D721Med (cell line): ENCODE results near the gene RPS6KA4.

Experiments used
- DNase-seq: peaks from one replicate; pipeline ENCODE4 v3.0.0; 2011; ENCODE audit warnings: low spot score; ENCODE audit not compliant: insufficient read length
- FAIRE-seq: peaks from 2 replicates; lab custom pipeline; 2011; peaks lifted over from hg19 to GRCh38; lab: Jason Lieb, UNC
- CTCF ChIP-seq: IDR thresholded peaks from 2 replicates; pipeline ENCODE4 v1.5.1; 2012; ENCODE audit warnings: mild to moderate bottlenecking, control low read depth; ENCODE audit not compliant: insufficient read depth; ENCODE audit errors: missing control alignments

The RPS6KA4 gene

DNA sequence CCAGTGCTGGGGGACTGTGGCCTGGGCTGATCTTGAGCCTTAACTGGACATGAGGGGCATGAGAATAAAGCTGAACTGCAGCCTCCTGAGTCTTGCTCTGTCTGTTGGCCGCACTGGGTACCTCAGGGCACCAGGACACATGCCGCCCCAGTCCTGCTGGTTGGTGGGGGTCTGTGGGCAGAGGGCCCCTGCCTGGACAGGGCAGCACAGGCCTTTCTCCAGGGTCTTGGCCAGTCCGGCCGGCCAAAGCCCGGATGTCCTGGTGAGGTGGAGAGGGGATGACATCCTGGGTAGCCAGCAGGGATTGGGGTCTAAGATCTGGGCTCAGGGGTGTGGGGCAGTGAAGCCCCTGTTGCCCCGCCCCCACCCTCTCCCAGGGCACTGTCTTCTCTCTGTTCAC lies 1.5 kb upstream of the RPS6KA4 start:
- no peak for DNase-seq
- no peak for FAIRE-seq
- no peak for TF ChIP-seq CTCF

GRCh38 chr11:64357904-64358535 lies 942 bp upstream of the RPS6KA4 start:
- no peak for TF ChIP-seq CTCF

GRCh38 chr11:64358536-64358906 lies 441 bp upstream of the RPS6KA4 start:
- no peak for TF ChIP-seq CTCF
- FAIRE-seq: no peak
- no peak for DNase-seq

More at GRCh38 chr11:64357904-64358535, 942 bp upstream of the RPS6KA4 start:
- DNase-seq: no peak
- no peak for FAIRE-seq

DNA sequence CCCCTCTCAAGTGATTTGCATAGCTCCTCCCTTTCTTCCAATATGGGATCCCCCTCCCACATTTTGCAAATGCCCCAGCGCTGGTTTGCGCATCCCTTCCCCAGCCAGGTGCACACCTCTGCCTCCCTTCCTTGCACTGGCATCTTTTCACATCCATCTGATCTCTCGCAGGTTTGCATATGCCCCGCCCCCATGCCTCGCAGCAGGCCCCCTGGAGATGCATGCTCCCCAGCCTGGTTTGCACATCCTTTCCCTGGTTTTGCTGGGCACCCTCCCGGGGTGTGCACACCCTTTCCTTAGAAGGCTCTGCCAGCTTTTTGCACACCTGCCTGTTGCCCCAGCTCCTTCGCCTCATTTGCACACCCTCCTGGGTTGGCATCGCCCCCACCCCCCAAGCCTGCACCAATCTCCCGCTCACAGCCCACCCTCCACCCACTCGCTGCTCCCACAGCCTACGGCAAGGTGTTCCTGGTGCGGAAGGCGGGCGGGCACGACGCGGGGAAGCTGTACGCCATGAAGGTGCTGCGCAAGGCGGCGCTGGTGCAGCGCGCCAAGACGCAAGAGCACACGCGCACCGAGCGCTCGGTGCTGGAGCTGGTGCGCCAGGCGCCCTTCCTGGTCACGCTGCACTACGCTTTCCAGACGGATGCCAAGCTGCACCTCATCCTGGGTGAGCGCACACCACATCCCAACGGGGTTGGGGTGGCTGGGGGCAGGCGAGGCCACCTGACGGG lies 917 bp downstream of the RPS6KA4 start:
- DNase-seq: no peak
- no peak for FAIRE-seq

DNA sequence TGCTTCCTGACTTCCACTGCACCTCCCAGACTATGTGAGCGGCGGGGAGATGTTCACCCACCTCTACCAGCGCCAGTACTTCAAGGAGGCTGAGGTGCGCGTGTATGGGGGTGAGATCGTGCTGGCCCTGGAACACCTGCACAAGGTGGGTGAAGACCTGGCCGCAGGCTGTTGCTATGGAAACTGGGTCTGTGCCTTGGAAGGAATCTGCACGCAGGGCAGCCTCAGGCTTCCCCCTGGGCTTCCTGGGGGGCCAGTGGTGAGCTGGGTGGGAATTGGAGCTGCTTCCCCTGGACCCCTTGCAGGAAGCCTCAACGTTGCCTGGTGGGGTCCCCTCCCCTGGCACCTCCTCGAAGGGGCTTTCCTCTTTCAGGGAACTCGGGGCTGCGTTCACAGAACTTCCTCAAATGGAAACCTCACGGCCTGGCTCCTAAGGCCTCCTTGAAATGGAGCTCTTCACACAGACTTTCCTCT lies 1.5 kb downstream of the RPS6KA4 start:
- FAIRE-seq (no peak), DNase-seq (no peak)
- TF ChIP-seq CTCF: no peak

More for the DNA sequence above, 917 bp downstream of the RPS6KA4 start:
- TF ChIP-seq CTCF: no peak

DNA sequence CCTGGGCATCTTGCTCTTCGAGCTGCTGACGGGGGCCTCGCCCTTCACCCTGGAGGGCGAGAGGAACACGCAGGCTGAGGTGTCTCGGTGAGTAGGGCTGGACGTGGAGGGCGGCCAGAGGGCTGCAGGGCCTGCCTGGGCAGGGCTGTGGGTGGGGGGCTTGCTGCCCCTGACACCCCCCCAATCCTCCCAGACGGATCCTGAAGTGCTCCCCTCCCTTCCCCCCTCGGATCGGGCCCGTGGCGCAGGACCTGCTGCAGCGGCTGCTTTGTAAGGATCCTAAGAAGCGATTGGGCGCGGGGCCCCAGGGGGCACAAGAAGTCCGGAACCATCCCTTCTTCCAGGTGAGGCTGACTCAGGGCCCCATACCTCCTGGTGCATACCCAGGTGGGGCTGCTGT lies 2.7 kb downstream of the RPS6KA4 start:
- DNase-seq (no peak), FAIRE-seq (no peak)
- TF ChIP-seq CTCF: no peak

DNA sequence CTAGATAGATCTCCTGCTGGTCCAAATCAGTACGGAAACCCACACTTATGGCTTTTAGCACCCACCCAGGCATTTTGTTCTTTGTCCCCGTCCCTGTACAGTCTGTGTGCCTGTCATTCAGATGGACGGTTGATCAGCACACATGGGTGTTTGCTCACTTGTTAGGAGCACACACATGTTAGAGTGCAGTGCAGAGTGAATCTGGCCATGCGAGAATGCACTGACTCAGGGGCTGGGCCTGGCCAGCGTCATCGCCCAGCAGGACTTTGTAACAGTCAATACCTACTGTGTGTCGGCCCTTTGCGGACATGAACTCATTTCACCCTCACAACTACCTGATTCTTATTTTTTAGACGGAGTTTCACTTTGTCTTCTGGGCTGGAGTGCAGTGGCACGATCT lies 3.4 kb downstream of the RPS6KA4 start:
- TF ChIP-seq CTCF: no peak
- FAIRE-seq (no peak), DNase-seq (no peak)
